ENCODE results near the gene CHKA.

DNA sequence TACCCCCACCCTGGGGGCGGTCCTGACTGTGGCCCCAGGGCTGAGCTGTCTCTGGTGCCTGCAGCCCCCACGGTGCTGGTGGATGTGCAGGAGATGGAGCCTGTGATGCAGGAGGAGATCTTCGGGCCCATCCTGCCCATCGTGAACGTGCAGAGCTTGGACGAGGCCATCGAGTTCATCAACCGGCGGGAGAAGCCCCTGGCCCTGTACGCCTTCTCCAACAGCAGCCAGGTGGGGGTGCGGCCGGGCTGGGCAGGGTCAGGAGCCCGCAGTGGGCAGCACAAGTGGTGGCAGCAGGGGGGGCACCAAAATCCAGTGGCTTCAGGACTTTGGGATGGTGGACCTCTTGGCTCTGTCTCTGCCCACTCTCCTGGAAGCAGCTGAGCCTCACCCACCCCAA lies 98.7 kb downstream of the CHKA start:
- TF ChIP-seq CTCF (IDR thresholded peaks at IDR 0.05) (no peak), SIN3A (IDR thresholded peaks at IDR 0.05; ENCODE audit: borderline replicate concordance, insufficient read depth, low read depth, low read length) (no peak), POLR2AphosphoS5 (IDR thresholded peaks at IDR 0.05; ENCODE audit: low read depth, low read length) (no peak)

All from Panc1 (cell line).